NCI-H2227 treated with DMSO at 0.1 percent for 48 hours (cell line): Measurements from ENCODE around the gene BBS12.
"Not testable (repeated sequence)": the region's sequence is repeated elsewhere in the genome, so short reads cannot be mapped to it uniquely, and the experiment has no call there.

Source experiments
- DNase-seq: peaks from one replicate; lab custom pipeline; 2025; lab: John Stamatoyannopoulos, UW

The BBS12 gene

GRCh38 chr4:122765692-122766352 is 33.3 kb downstream of the BBS12 start:
- no peak for DNase-seq

- no peak for DNase-seq
Measured at GRCh38 chr4:122766353-122766705, 33.8 kb downstream of the BBS12 start.

GRCh38 chr4:122766950-122767349 is 34.4 kb downstream of the BBS12 start:
- no peak for DNase-seq

- DNase-seq, result no peak
Measured at GRCh38 chr4:122771724-122772123, 39.2 kb downstream of the BBS12 start.

GRCh38 chr4:122772311-122772710 is 39.8 kb downstream of the BBS12 start:
- DNase-seq, result no peak

GRCh38 chr4:122772986-122773385 is 40.5 kb downstream of the BBS12 start:
- no peak for DNase-seq

GRCh38 chr4:122775039-122775438 is 42.5 kb downstream of the BBS12 start:
- no peak for DNase-seq

- no peak for DNase-seq
Measured at GRCh38 chr4:122775987-122776836, 43.7 kb downstream of the BBS12 start.

- no peak for DNase-seq
Measured at GRCh38 chr4:122776916-122777315, 44.4 kb downstream of the BBS12 start.

- DNase-seq, result no peak
Measured at GRCh38 chr4:122777846-122778673, 45.6 kb downstream of the BBS12 start.

- no peak for DNase-seq
Measured at GRCh38 chr4:122781486-122781885, 49.0 kb downstream of the BBS12 start.

- DNase-seq, result no peak
Measured at GRCh38 chr4:122783301-122784215, 51.1 kb downstream of the BBS12 start.

GRCh38 chr4:122784261-122784660 is 51.8 kb downstream of the BBS12 start:
- DNase-seq, result no peak

- no peak for DNase-seq
Measured at GRCh38 chr4:122785099-122785498, 52.6 kb downstream of the BBS12 start.

- not testable (repeated sequence) for DNase-seq
Measured at GRCh38 chr4:122786296-122786695, 53.8 kb downstream of the BBS12 start.

GRCh38 chr4:122786920-122787319 is 54.4 kb downstream of the BBS12 start:
- DNase-seq, result not testable (repeated sequence)

GRCh38 chr4:122787940-122788339 is 55.4 kb downstream of the BBS12 start:
- DNase-seq, result no peak

GRCh38 chr4:122788935-122789334 is 56.4 kb downstream of the BBS12 start:
- DNase-seq, result no peak

- DNase-seq, result no peak
Measured at GRCh38 chr4:122793811-122794210, 61.3 kb downstream of the BBS12 start.
